ENCODE results near the gene RAX2.

DNA sequence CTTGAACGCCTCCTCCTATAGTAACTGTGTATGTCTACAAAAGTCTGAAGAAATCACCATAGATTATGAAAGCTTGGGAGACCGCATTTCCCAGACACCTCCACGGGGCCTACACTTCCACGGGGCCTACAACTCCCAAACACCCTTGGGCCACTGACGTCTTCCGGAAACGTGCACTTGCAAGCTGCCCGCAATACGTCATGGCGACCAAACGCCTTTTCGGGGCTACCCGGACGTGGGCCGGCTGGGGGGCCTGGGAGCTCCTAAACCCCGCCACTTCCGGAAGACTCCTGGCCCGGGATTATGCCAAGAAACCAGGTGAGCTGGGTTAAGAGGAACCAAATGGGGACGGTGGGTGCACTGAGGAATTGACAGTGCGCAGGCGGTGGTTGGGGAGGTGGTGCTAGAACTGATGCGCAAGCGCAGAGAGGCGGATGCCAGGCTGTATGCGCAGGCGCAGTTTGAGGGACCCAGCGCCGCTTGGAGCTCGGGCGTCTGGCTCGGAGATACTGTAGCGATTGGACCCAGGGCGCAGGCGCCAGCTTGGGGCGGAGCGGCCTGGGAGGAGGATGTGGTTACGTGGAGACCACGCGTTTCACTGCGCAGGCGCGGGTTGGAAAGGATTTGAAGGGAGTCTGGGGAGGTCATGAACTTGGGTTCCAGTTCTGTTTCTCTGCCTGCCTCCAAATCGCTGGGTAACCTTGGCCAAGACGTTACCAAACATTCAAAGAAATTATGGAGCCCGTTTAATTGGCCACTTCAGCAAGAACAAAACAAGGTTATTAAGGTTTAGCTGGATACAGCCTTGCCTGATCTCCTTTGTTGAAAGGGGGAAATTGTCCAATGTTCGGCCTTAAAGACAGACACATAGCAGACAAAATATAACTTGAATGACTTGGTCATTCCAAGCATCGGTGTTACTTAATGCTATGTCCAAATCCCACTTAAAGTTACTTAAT lies 9.2 kb downstream of the RAX2 start, which contains the start of gene MRPL54:
- TF ChIP-seq EZH2 (IDR thresholded peaks at IDR 0.05; ENCODE audit: borderline replicate concordance, insufficient read depth, low read length, poor library complexity, severe bottlenecking): no peak
- TF ChIP-seq, protein P1, sequence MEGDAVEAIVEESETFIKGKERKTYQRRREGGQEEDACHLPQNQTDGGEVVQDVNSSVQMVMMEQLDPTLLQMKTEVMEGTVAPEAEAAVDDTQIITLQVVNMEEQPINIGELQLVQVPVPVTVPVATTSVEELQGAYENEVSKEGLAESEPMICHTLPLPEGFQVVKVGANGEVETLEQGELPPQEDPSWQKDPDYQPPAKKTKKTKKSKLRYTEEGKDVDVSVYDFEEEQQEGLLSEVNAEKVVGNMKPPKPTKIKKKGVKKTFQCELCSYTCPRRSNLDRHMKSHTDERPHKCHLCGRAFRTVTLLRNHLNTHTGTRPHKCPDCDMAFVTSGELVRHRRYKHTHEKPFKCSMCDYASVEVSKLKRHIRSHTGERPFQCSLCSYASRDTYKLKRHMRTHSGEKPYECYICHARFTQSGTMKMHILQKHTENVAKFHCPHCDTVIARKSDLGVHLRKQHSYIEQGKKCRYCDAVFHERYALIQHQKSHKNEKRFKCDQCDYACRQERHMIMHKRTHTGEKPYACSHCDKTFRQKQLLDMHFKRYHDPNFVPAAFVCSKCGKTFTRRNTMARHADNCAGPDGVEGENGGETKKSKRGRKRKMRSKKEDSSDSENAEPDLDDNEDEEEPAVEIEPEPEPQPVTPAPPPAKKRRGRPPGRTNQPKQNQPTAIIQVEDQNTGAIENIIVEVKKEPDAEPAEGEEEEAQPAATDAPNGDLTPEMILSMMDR (IDR thresholded peaks at IDR 0.05; ENCODE audit: poor library complexity, severe bottlenecking): no peak
